SJCRH30 (cell line): Measurements from ENCODE around the gene ZNF684. TPM values are rescaled to one million over a fixed set of nuclear protein-coding genes. Genes with fewer than 3 reads are reported as not detected.
A peak's percentile ranks its signal among the peaks of the same experiment; 100 is the strongest.
"Not testable (repeated sequence)": the region's sequence is repeated elsewhere in the genome, so short reads cannot be mapped to it uniquely, and the experiment has no call there.

ENCODE experiments used
- DNase-seq, 2 experiments: peaks; one replicate each; pipeline ENCODE4 v3.0.0-alpha.2; 2015 to 2020
- H3K27ac ChIP-seq: fragments of 250-450 bp; sonication (Bioruptor Pico); 2 replicates; pipeline ENCODE4 v1.5.1; 2020; ENCODE audit warnings: mild to moderate bottlenecking, moderate library complexity
- H3K27me3 ChIP-seq: fragments of 250-450 bp; sonication (Bioruptor Pico); 2 replicates; pipeline ENCODE4 v1.5.1; 2020; ENCODE audit warnings: mild to moderate bottlenecking, moderate library complexity
- H3K36me3 ChIP-seq: fragments of 250-450 bp; sonication (Bioruptor Pico); 2 replicates; pipeline ENCODE4 v1.5.1; 2020; ENCODE audit warnings: mild to moderate bottlenecking, moderate library complexity
- H3K4me1 ChIP-seq: fragments of 250-450 bp; sonication (Bioruptor Pico); 2 replicates; pipeline ENCODE4 v1.5.1; 2020; ENCODE audit warnings: mild to moderate bottlenecking, moderate library complexity
- H3K4me3 ChIP-seq: fragments of 250-450 bp; sonication (Bioruptor Pico); 2 replicates; pipeline ENCODE4 v1.5.1; 2020; ENCODE audit warnings: mild to moderate bottlenecking, moderate library complexity
- H3K9me3 ChIP-seq: fragments of 250-450 bp; sonication (Bioruptor Pico); replicated peaks from 2 replicates; pipeline ENCODE4 v1.5.1; 2020; ENCODE audit warnings: mild to moderate bottlenecking, moderate library complexity
- total RNA-seq: library from RNA; depleted of rRNA; stranded (reverse); fragments of >200 nt; shearing (Covaris generic); gene quantifications from 2 replicates; pipeline ENCODE4 v1.2.3, GENCODE V29; 2014; rRNA removed

The ZNF684 gene
- 9.6 and 10.5 TPM in 2 replicates for total RNA-seq

DNA sequence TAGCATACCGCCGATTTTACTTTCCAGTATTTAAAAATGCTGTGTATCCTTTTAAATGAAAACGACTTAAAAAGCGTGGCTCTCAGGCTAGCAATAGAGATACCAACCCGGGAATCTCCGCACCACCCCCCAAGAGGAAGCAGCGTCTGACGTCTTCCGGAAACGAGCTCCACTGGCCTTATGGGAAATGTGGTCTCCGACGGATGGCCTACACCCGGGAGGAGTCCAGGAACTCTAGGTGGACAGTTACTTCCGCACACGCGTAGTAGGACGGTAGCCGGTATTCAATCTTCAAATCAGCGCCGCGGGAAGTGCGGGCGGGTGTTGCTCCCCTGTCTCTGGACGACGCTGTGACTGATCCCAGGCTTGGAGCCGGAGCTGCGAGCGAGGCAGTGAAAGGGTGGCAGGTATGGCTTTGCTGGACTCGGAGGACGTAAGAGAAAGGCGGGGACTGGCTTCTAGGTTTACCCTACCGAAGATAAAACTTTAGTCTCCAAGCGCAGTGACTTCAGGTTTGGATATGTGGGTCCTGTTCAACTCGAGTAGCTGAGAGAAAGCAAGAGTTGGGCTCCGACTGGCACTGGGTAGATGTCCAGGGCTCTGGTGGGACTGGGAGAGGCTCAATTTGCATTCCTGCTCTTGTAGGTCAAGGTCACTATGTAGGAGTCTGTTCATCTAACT, at the start of gene ZNF684:
TSS of gene ZNF684 (plus strand) at position 257 of the 681 bp plus-strand sequence. CDS start 1,530 bp downstream, outside the sequence.
- Histone ChIP-seq H3K4me1 (no peaks in the 10 kb centered on the region; the same call in 1 of the 2 replicates), H3K27me3 (no peaks in the 10 kb centered on the region), H3K4me3 (peak within 1 kb of the TSS; percentile 68), H3K36me3 (peaks cover 4% of the 10 kb centered on the region; the same call in 1 of the 2 replicates), H3K27ac (peak within 1 kb of the TSS; percentile 65), H3K9me3 (0 out of 2 replicates have a peak, but pooled peaks cover 4% of the 10 kb centered on the region)
- DNase-seq, result peak; percentile 95 to 97

DNA sequence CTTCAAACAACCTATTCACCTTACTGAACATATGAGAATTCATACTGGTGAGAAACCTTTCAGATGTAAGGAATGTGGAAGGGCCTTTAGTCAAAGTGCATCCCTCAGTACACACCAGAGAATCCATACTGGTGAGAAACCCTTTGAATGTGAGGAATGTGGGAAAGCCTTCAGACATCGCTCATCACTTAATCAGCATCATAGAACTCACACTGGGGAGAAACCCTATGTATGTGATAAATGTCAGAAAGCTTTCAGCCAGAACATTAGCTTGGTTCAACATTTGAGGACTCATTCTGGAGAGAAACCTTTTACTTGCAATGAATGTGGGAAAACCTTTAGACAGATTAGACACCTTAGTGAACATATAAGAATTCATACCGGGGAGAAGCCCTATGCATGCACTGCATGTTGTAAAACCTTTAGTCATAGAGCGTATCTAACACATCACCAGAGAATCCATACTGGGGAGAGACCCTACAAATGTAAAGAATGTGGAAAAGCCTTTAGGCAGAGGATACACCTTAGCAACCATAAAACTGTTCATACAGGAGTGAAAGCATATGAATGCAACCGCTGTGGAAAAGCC, 36.0 kb upstream of the ZNF684 start:
- Histone ChIP-seq H3K36me3 (peaks cover 76% of the 10 kb centered on the region), H3K9me3 (peaks cover 41% of the 10 kb centered on the region), H3K27me3 (no peaks in the 10 kb centered on the region), H3K27ac (no peak overlapping the region), H3K4me3 (no peak overlapping the region), H3K4me1 (no peaks in the 10 kb centered on the region)
- peak in 1 of 2 experiments; percentile 26 for DNase-seq

DNA sequence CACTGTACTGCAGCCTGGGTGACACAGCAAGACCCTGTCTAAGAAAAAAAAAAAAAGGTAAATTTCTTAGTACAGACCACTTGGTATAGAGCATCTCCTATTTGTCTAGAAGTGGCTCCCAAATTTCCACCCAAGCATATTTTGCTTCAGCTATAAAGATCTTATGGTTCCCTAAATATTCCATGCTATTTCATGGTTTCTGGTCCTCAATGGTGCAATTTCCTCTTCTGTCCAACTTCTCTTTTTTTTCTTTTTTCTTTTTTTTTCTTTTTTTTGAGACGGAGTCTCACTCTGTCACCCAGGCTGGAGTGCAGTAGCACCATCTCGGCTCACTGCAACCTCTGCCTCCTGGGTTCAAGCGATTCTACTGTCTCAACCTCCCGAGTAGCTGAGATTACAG, 28.8 kb upstream of the ZNF684 start:
- not testable (repeated sequence) for H3K27ac ChIP-seq, H3K4me1 ChIP-seq, DNase-seq, H3K27me3 ChIP-seq, H3K4me3 ChIP-seq
- Histone ChIP-seq H3K9me3 (peaks cover 32% of the 10 kb centered on the region), H3K36me3 (peaks cover 13% of the 10 kb centered on the region)

DNA sequence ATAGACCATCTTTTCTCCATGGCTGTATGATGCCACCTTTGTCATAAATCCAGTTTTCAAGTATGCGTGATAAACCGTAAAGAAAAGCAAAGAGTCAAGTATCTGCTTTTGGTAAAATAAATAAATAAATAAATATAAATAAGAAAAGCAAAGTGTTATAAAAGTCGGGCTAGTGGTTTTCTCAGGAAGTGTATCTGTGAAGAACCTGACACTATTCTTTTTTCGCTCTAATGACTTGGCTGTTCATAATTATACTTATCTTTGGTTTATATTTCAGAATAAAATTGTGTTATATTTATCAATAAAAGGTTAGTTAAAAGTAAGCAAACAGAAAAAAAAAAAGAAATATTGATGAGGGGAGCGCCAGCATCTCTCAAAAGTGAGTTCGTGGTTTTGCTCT, 23.5 kb upstream of the ZNF684 start:
- Histone ChIP-seq H3K9me3 (peaks cover 16% of the 10 kb centered on the region), H3K4me3 (peak overlapping the region; percentile 74), H3K27me3 (no peaks in the 10 kb centered on the region), H3K36me3 (peaks cover 22% of the 10 kb centered on the region), H3K4me1 (no peaks in the 10 kb centered on the region; the same call in 1 of the 2 replicates), H3K27ac (peak overlapping the region; percentile 62)
- DNase-seq, result no peak

DNA sequence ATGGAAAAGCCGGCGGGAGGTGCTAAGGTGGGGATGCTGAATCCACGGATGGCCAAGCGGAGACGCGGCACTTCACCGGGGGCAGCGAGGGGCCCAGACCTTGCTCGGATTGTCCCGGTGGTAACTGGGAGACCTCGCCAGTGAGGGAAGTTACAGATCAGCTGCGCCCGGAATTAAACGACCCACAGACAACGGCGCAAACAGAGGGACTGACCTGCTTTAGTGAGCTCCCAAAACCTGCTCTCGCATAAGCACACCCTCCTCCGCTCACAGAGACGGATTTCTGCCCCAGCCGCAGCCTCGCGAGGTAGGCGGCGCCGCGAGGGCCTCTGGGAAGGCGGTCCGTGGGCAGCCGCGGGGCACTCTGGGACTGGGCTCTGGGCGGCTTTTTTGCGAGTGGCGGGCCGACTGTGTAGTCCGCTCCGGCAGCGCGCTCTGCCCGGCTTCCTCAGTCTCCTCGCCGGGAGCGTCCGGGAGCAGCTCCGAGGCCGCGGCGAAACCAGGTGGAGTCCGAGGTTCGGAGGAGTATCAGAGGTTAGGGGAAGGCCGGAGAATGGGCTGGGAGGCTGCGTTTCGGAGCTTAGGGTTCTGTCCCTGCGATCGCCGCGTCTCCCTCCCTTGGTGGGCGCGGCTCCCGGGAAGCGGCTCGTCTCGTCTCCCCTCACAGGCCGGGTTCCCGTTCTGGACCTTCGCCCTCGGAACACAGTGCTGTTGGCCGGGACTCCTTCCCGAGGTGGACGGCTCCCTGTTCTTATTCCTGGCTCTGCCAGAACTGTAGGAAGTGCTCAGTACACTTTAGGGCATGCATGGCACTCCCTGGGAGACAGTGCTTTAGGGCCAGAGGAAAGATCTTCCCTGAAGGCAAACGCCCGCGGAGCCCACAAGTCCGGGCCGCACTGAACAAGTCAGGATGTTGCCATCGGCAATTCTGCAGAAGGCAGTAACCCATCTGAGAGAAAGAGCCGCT, 22.8 kb upstream of the ZNF684 start, which contains the start of gene EXO5:
TSS of gene EXO5 (plus strand) at position 393 of the 967 bp plus-strand sequence. CDS start 5,778 bp downstream, outside the sequence.
- peak within 1 kb of the TSS; percentile 74 for H3K4me3 ChIP-seq
- DNase-seq, result peak; percentile 87 to 91

DNA sequence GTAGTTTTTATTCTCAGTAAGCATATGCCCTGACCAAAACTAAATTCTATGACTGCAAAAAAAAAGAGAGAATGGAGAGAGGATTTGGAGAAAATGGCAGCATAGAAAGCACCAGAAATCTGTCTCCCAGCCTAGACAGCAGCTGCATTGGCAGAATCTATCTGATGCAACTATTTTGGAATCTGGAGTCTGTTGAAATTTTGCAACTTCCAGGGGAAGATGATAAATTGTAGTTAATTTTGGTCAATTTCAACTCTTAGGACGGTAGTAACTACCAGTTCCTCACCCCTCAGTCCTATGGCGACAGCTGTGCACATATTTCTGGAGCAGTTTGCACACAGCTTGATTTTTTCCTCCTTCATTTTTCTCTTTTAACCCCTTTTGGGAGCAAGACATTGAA, 11.9 kb upstream of the ZNF684 start:
- DNase-seq, result no peak
- peaks cover 8% of the 10 kb centered on the region; the same call in 1 of the 2 replicates for H3K9me3 ChIP-seq
- H3K27ac ChIP-seq, result no peak overlapping the region
- no peaks in the 10 kb centered on the region for H3K27me3 ChIP-seq
- peaks cover 24% of the 10 kb centered on the region for H3K36me3 ChIP-seq
- H3K4me1 ChIP-seq, result no peaks in the 10 kb centered on the region
- H3K4me3 ChIP-seq, result no peak overlapping the region

More for the DNA sequence above, 22.8 kb upstream of the ZNF684 start, which contains the start of gene EXO5:
- Histone ChIP-seq H3K4me1 (no peaks in the 10 kb centered on the region; the same call in 1 of the 2 replicates), H3K27ac (peak within 1 kb of the TSS; percentile 62), H3K9me3 (peaks cover 14% of the 10 kb centered on the region), H3K36me3 (peaks cover 25% of the 10 kb centered on the region), H3K27me3 (no peaks in the 10 kb centered on the region)

DNA sequence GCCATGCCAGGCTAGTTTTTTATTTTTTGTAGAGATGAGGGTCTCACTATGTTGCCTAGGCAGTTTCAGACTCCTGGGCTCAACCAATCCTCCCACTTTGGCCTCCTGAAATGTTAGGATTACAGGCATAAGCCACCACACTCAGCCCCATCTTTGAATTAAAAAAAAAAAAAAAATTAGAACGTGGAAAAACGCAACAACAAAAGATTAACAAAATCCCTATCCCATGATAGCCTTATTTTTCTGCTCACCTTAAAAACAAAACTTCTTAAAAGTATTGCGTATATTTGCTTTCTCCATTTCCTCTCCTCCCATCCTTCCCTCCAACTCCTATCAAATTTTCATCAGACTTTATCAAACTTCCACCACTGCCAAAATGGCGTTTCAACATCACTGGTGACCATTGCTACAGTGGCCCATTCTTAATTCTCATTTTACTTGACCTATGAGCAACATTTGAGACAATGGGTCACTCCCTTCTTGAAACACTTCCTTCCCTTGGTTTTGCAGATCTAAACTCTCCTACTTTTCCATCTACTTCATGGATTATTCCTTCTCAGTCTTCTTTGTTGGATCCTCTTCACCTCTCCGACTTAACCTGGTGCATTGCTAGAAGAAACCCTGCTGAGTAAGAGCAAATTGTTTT, 579 bp upstream of the ZNF684 start:
- peak in 1 of 2 experiments; percentile 5 for DNase-seq
- Histone ChIP-seq H3K36me3 (peaks cover 4% of the 10 kb centered on the region; the same call in 1 of the 2 replicates), H3K4me1 (no peaks in the 10 kb centered on the region; the same call in 1 of the 2 replicates), H3K27ac (peak overlapping the region; percentile 65), H3K4me3 (peak overlapping the region; percentile 68), H3K27me3 (no peaks in the 10 kb centered on the region), H3K9me3 (0 out of 2 replicates have a peak, but pooled peaks cover 8% of the 10 kb centered on the region)

DNA sequence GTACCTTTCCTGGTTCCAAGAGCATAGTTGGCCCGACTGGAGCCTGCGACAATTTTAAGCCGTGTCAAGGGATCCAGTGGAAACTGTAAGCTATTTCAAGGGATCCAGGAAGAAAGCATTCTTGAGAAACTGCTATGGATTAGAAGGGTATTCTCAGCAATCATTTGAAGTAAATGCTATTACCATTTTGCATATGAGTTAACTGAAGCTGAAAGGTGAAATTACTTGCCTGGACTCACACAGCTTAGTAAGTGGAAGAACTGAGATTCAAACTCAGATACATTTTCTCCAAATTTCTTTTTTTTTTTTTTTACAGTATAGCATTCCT, 589 bp downstream of the ZNF684 start:
- H3K9me3 ChIP-seq, result 0 out of 2 replicates have a peak, but pooled peaks cover 4% of the 10 kb centered on the region
- no peak for DNase-seq
- no peaks in the 10 kb centered on the region for H3K27me3 ChIP-seq
- peak overlapping the region; percentile 68 for H3K4me3 ChIP-seq
- H3K36me3 ChIP-seq, result peaks cover 4% of the 10 kb centered on the region; the same call in 1 of the 2 replicates
- H3K4me1 ChIP-seq, result no peaks in the 10 kb centered on the region; the same call in 1 of the 2 replicates
- H3K27ac ChIP-seq, result peak overlapping the region; percentile 65

DNA sequence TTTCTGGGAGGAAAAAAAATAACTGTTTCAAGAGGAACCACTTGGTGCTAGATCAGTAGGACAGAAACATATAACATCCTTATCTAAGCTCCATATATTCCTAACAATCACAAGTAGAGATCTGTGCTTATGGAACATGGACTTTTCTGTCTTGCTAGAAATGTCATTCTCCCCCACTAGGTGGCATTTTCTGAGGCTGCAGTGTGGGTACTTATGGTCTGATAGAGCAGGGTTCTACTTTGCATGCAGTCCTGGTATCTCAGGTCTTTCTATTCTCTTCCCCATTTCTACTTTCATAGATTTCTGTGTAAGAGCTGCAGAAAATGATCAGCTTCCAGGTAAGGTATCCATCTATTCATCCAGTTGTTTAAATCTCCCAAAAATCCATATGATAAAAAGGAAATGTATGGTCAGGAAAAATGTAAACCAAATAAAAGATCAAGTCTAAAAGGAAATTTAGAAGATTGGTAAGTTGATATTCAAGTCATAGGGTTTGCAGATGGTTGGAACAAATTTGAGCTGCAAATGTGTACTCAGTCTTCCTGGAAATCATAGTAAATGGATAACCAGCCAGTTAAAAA, 1.5 kb downstream of the ZNF684 start:
- peak; percentile 44 to 76 for DNase-seq
- Histone ChIP-seq H3K4me1 (no peaks in the 10 kb centered on the region; the same call in 1 of the 2 replicates), H3K27me3 (no peaks in the 10 kb centered on the region), H3K27ac (no peak overlapping the region), H3K36me3 (peaks cover 7% of the 10 kb centered on the region; the same call in 1 of the 2 replicates), H3K4me3 (no peak overlapping the region), H3K9me3 (0 out of 2 replicates have a peak, but pooled peaks cover 4% of the 10 kb centered on the region)

DNA sequence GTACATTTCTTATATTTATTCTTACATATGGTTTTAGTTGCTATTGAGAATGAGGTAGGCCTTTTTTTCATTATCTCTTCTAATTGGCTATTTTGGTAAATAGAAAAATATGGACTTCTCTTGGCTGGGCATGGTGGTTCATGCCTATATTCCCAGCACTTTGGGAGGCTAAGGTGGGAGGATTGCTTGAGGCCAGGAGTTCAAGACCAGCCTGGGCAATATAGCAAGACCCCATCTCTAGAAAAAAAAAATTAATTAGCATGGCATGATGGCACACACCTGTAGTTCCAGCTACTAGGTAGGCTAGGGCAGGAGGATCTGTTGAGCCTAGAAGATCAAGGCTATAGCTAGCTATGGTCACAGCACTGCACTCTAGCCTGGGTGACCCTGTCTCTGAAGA, 3.2 kb downstream of the ZNF684 start:
- H3K9me3 ChIP-seq, result 0 out of 2 replicates have a peak, but pooled peaks cover 4% of the 10 kb centered on the region
- no peak overlapping the region for H3K4me3 ChIP-seq
- H3K36me3 ChIP-seq, result peaks cover 8% of the 10 kb centered on the region; the same call in 1 of the 2 replicates
- no peaks in the 10 kb centered on the region for H3K27me3 ChIP-seq
- H3K4me1 ChIP-seq, result no peaks in the 10 kb centered on the region; the same call in 1 of the 2 replicates
- no peak for DNase-seq
- no peak overlapping the region for H3K27ac ChIP-seq

DNA sequence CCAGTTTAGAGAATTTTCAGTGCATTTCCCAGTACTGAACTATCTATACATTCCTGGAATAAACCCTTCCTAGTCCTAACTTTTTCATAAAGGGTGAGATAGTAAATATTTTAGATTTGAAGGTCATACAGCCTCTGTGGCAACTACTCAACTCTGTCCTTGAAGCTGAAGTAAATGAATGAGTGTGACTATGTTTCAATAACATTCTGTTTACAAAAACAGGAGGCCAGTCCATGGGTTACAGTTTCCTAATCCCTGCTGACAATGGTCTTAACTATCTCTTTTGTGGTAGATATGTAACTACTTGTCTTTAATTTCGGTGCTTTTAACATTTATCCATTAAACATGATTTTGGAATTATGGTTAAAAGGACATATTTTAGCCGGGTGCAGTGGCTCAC, 4.3 kb downstream of the ZNF684 start:
- Histone ChIP-seq H3K9me3 (0 out of 2 replicates have a peak, but pooled peaks cover 4% of the 10 kb centered on the region), H3K4me1 (no peaks in the 10 kb centered on the region; the same call in 1 of the 2 replicates), H3K4me3 (no peak overlapping the region), H3K27me3 (no peaks in the 10 kb centered on the region), H3K27ac (no peak overlapping the region), H3K36me3 (peaks cover 18% of the 10 kb centered on the region)
- no peak for DNase-seq

DNA sequence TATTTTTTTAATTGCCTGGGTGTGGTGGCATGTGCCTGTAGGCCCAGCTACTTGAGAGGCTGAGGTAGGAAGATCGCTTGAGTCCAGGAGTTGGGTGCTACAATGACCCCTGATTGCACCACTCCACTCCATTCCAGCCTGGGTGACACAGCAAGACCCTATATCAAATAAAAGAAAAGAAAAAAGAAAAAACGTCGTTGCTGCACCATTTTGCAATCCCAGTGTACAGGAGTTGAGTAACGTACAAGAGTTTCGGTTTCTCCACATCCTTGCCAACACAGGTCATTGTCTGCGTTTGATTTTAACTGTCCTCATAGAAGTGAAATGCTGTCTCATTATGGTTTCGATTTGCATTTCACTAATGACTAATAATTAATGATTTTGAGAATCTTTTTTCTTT, 7.9 kb downstream of the ZNF684 start:
- no peak overlapping the region for H3K27ac ChIP-seq
- DNase-seq, result no peak
- no peaks in the 10 kb centered on the region for H3K4me1 ChIP-seq
- no peaks in the 10 kb centered on the region for H3K9me3 ChIP-seq
- no peaks in the 10 kb centered on the region for H3K27me3 ChIP-seq
- H3K4me3 ChIP-seq, result no peak overlapping the region
- H3K36me3 ChIP-seq, result peaks cover 39% of the 10 kb centered on the region

DNA sequence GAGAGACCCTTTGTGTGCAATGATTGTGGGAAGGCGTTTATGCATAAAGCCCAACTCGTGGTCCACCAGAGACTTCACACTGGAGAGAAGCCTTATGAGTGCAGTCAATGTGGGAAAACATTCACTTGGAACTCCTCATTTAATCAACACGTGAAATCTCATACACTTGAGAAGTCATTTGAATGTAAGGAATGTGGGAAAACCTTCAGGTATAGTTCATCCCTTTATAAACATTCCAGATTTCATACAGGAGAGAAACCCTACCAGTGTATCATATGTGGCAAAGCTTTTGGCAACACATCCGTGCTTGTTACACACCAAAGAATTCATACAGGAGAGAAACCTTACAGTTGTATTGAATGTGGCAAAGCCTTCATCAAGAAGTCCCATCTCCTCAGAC, 15.5 kb downstream of the ZNF684 start:
- H3K36me3 ChIP-seq, result peaks cover 46% of the 10 kb centered on the region
- DNase-seq, result no peak
- 0 out of 2 replicates have a peak, but pooled peaks cover 4% of the 10 kb centered on the region for H3K9me3 ChIP-seq
- H3K27me3 ChIP-seq, result no peaks in the 10 kb centered on the region
- no peak overlapping the region for H3K27ac ChIP-seq
- H3K4me3 ChIP-seq, result no peak overlapping the region
- H3K4me1 ChIP-seq, result no peaks in the 10 kb centered on the region
